ENCODE measurements around the gene PREX1. TPM values are rescaled to one million over a fixed set of nuclear protein-coding genes. Genes with fewer than 3 reads are reported as not detected.

The PREX1 gene
- total and polyA plus RNA-seq, 2 experiments from 2014 or later: 2.4 to 10.3 TPM

DNA sequence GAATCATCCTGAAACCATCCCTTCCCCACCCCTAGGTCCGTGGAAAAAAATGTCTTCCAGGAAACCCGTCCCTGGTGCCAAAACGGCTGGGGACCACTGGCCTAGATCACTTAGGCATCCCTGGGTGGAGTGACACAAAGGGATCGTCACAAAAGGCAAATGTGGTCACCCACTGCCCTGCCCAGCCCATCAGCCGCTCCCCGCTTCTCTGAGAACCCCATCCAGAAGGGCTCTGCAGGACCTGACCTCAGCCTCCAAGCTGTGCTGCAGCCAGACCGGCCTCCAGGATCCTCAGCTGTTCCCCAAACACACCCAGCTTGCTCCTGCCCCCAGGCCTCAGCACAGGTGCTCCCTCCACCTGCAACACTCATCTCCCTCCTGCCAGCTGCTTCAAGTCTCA is 61.6 kb downstream of the PREX1 start (continued):
- TF ChIP-seq, protein P1, sequence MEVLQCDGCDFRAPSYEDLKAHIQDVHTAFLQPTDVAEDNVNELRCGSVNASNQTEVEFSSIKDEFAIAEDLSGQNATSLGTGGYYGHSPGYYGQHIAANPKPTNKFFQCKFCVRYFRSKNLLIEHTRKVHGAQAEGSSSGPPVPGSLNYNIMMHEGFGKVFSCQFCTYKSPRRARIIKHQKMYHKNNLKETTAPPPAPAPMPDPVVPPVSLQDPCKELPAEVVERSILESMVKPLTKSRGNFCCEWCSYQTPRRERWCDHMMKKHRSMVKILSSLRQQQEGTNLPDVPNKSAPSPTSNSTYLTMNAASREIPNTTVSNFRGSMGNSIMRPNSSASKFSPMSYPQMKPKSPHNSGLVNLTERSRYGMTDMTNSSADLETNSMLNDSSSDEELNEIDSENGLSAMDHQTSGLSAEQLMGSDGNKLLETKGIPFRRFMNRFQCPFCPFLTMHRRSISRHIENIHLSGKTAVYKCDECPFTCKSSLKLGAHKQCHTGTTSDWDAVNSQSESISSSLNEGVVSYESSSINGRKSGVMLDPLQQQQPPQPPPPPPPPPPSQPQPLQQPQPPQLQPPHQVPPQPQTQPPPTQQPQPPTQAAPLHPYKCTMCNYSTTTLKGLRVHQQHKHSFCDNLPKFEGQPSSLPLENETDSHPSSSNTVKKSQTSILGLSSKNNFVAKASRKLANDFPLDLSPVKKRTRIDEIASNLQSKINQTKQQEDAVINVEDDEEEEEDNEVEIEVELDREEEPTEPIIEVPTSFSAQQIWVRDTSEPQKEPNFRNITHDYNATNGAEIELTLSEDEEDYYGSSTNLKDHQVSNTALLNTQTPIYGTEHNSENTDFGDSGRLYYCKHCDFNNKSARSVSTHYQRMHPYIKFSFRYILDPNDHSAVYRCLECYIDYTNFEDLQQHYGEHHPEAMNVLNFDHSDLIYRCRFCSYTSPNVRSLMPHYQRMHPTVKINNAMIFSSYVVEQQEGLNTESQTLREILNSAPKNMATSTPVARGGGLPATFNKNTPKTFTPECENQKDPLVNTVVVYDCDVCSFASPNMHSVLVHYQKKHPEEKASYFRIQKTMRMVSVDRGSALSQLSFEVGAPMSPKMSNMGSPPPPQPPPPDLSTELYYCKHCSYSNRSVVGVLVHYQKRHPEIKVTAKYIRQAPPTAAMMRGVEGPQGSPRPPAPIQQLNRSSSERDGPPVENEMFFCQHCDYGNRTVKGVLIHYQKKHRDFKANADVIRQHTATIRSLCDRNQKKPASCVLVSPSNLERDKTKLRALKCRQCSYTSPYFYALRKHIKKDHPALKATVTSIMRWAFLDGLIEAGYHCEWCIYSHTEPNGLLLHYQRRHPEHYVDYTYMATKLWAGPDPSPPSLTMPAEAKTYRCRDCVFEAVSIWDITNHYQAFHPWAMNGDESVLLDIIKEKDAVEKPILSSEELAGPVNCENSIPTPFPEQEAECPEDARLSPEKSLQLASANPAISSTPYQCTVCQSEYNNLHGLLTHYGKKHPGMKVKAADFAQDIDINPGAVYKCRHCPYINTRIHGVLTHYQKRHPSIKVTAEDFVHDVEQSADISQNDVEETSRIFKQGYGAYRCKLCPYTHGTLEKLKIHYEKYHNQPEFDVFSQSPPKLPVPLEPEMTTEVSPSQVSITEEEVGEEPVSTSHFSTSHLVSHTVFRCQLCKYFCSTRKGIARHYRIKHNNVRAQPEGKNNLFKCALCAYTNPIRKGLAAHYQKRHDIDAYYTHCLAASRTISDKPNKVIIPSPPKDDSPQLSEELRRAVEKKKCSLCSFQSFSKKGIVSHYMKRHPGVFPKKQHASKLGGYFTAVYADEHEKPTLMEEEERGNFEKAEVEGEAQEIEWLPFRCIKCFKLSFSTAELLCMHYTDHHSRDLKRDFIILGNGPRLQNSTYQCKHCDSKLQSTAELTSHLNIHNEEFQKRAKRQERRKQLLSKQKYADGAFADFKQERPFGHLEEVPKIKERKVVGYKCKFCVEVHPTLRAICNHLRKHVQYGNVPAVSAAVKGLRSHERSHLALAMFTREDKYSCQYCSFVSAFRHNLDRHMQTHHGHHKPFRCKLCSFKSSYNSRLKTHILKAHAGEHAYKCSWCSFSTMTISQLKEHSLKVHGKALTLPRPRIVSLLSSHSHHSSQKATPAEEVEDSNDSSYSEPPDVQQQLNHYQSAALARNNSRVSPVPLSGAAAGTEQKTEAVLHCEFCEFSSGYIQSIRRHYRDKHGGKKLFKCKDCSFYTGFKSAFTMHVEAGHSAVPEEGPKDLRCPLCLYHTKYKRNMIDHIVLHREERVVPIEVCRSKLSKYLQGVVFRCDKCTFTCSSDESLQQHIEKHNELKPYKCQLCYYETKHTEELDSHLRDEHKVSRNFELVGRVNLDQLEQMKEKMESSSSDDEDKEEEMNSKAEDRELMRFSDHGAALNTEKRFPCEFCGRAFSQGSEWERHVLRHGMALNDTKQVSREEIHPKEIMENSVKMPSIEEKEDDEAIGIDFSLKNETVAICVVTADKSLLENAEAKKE (CRISPR knock-in tag; IDR thresholded peaks at IDR 0.05): no peak
- TF ChIP-seq CREB1 (CRISPR knock-in tag; IDR thresholded peaks at IDR 0.05; ENCODE audit: low read depth) (no peak), EZH2phosphoT487 (IDR thresholded peaks at IDR 0.05; ENCODE audit: unreplicated experiment) (no peak), ZNF331 (CRISPR knock-in tag; IDR thresholded peaks at IDR 0.05; ENCODE audit: low read depth) (no peak), POLR2AphosphoS5 (IDR thresholded peaks at IDR 0.05; ENCODE audit: low read depth) (no peak)
- TF ChIP-seq, protein P2, sequence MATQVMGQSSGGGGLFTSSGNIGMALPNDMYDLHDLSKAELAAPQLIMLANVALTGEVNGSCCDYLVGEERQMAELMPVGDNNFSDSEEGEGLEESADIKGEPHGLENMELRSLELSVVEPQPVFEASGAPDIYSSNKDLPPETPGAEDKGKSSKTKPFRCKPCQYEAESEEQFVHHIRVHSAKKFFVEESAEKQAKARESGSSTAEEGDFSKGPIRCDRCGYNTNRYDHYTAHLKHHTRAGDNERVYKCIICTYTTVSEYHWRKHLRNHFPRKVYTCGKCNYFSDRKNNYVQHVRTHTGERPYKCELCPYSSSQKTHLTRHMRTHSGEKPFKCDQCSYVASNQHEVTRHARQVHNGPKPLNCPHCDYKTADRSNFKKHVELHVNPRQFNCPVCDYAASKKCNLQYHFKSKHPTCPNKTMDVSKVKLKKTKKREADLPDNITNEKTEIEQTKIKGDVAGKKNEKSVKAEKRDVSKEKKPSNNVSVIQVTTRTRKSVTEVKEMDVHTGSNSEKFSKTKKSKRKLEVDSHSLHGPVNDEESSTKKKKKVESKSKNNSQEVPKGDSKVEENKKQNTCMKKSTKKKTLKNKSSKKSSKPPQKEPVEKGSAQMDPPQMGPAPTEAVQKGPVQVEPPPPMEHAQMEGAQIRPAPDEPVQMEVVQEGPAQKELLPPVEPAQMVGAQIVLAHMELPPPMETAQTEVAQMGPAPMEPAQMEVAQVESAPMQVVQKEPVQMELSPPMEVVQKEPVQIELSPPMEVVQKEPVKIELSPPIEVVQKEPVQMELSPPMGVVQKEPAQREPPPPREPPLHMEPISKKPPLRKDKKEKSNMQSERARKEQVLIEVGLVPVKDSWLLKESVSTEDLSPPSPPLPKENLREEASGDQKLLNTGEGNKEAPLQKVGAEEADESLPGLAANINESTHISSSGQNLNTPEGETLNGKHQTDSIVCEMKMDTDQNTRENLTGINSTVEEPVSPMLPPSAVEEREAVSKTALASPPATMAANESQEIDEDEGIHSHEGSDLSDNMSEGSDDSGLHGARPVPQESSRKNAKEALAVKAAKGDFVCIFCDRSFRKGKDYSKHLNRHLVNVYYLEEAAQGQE (IDR thresholded peaks at IDR 0.05; ENCODE audit: unreplicated experiment): no peak
- TF ChIP-seq, protein P3, sequence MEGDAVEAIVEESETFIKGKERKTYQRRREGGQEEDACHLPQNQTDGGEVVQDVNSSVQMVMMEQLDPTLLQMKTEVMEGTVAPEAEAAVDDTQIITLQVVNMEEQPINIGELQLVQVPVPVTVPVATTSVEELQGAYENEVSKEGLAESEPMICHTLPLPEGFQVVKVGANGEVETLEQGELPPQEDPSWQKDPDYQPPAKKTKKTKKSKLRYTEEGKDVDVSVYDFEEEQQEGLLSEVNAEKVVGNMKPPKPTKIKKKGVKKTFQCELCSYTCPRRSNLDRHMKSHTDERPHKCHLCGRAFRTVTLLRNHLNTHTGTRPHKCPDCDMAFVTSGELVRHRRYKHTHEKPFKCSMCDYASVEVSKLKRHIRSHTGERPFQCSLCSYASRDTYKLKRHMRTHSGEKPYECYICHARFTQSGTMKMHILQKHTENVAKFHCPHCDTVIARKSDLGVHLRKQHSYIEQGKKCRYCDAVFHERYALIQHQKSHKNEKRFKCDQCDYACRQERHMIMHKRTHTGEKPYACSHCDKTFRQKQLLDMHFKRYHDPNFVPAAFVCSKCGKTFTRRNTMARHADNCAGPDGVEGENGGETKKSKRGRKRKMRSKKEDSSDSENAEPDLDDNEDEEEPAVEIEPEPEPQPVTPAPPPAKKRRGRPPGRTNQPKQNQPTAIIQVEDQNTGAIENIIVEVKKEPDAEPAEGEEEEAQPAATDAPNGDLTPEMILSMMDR (conservative IDR thresholded peaks at IDR 0.05; ENCODE audit: low read depth in 2 of 2): no peak
